Measurements from ENCODE around the gene DPP8.
"Not testable (repeated sequence)": the region's sequence is repeated elsewhere in the genome, so short reads cannot be mapped to it uniquely, and the experiment has no call there.

The DPP8 gene

DNA sequence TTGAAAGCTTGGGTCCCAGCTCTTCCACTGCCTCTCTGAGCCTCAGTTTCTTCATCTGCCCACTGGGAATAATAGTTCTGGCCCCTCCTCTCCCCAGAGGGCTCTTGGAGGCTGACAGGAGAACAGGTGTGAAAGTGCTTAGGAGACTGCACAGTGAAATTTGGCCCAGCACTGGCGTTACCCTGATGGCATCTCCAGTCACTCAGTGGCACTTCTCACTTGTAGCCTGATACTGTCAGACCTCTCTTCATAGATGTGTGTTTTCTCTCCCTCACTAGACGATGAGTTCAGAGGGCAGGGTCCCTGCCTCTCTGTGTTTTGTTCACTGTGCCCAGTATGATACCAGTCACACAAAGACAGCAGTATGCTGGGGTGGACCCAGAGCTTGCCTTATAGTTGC is 117.5 kb downstream of the DPP8 start:
- TF ChIP-seq, protein P1, sequence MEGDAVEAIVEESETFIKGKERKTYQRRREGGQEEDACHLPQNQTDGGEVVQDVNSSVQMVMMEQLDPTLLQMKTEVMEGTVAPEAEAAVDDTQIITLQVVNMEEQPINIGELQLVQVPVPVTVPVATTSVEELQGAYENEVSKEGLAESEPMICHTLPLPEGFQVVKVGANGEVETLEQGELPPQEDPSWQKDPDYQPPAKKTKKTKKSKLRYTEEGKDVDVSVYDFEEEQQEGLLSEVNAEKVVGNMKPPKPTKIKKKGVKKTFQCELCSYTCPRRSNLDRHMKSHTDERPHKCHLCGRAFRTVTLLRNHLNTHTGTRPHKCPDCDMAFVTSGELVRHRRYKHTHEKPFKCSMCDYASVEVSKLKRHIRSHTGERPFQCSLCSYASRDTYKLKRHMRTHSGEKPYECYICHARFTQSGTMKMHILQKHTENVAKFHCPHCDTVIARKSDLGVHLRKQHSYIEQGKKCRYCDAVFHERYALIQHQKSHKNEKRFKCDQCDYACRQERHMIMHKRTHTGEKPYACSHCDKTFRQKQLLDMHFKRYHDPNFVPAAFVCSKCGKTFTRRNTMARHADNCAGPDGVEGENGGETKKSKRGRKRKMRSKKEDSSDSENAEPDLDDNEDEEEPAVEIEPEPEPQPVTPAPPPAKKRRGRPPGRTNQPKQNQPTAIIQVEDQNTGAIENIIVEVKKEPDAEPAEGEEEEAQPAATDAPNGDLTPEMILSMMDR (IDR thresholded peaks at IDR 0.05; ENCODE audit: control extremely low read depth, extremely low read depth, low read depth, missing control alignments): no peak
- ChIA-PET POLR2A (no interaction called here), CTCF (interaction anchor here (0.8 to 9.4 kb wide), 25 partner anchors 12 to 886 kb away, joined by 3 to 156 read pairs (median 4); partner anchors contain the start of gene RNU5B-1)

DNA sequence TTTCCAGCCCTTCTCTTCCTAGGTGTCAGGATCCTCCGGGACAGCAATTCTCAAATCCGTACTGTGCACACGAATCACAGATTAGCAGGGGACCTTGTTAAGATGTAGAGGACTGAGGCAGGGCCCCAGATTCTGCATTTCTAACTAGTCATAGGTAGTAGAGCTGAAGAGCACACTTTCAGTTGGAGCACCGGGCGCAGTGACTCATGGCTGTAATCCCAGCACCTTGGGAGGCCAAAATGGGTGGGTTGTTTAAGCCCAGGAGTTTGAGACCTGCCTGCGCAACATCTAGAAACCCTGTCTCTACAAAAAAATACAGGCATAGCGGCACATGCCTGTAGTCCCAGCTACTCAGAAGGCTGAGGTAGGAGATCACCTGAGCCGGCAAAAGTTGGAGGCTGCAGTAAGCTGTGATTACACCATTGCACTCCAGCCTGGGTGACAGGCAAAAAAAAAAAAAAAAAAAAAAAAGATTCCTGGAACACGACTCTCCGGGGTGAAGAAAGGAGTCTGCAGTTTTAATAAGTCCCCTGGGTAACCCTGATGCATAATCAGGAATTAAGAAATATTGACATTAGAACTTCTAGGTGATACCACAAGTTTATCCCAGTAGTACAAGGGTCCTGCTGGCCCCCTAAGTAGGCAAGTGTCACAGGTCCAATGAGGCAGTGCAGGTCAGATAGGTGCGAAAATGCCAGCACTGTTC is 118.3 kb downstream of the DPP8 start:
- TF ChIP-seq, protein P1 (IDR thresholded peaks at IDR 0.05; ENCODE audit: control extremely low read depth, extremely low read depth, low read depth, missing control alignments): no peak
- CTCF ChIA-PET: interaction anchor here (1.1 to 9.4 kb wide), 11 partner anchors 11 to 81 kb away, joined by 3 to 156 read pairs (median 8); no protein-coding TSS in a partner anchor
- no peak for DNase-seq (ENCODE audit: extremely low spot score)
- POLR2A ChIA-PET: no interaction called here

More for the DNA sequence above, 117.5 kb downstream of the DPP8 start:
- no peak for DNase-seq (ENCODE audit: extremely low spot score)

- CTCF ChIA-PET: interaction anchor here (1.9 to 9.4 kb wide), 4 partner anchors 11 to 81 kb away, joined by 5 to 156 read pairs (median 72); no protein-coding TSS in a partner anchor
- POLR2A ChIA-PET; DNase-seq (ENCODE audit: extremely low spot score): not testable (repeated sequence)
Measured at GRCh38 chr15:65398486-65398885, 119.0 kb downstream of the DPP8 start.

DNA sequence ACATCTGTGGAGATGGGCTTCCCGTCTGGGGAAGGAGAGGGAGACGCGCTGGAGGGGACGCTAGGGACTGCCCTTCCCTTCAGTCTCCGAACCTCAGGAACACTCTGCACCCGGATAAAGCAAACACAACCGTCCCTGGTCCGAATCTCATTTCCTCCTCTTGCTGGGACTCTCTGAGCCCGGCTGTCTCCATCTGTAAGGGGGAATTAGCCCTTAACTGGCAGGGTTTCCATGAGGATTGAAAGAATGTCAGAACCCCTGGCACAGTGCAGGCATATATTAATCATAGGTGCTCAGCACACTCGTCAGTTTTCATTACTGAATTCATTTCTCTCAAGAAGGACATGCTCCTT is 120.5 kb downstream of the DPP8 start:
- POLR2A ChIA-PET: no interaction called here
- no peak for DNase-seq (ENCODE audit: extremely low spot score)
- CTCF ChIA-PET: interaction anchor here (1.2 to 9.4 kb wide), 4 partner anchors 10 to 79 kb away, joined by 3 to 156 read pairs (median 25); no protein-coding TSS in a partner anchor
- TF ChIP-seq, protein P1 (IDR thresholded peaks at IDR 0.05; ENCODE audit: control extremely low read depth, extremely low read depth, low read depth, missing control alignments): no peak

DNA sequence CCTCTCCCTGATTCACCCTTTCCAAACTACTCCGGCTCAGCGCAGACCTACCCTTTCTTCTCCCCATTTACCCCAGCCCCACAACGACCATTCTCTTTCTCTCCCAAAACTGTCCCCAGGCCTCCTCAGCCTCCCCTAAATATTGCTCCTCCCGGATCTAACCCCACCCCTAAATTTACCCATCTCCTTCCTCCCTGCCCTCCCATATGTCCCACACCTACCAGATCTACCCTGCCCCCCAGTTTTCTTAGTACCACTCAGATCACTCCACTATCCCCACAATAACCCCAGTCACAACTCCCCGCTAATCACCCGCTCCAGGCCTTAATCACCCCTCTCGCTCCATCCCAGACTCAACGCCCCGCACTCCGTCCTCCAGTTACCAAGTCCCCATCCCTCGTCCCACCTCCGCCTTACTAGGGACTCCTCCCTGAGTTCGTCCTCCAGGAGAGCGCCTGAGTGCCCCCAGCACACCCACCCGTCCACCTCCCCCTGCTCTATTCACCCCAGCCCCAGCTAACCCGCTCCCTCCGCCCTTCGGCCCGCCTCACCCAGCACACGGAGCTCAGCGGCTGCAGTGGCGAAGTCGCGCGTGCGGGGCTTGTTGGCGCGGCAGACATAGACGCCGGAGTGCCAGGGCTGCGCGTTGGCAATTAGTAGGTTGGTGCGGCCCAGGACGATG is 121.1 kb downstream of the DPP8 start:
- TF ChIP-seq, protein P1 (IDR thresholded peaks at IDR 0.05; ENCODE audit: control extremely low read depth, extremely low read depth, low read depth, missing control alignments): no peak
- CTCF ChIA-PET: interaction anchor here (1.2 to 9.4 kb wide), 3 partner anchors 10 to 19 kb away, joined by 3 to 156 read pairs (median 3); no protein-coding TSS in a partner anchor
- POLR2A ChIA-PET: no interaction called here
- DNase-seq (ENCODE audit: extremely low spot score): no peak

DNA sequence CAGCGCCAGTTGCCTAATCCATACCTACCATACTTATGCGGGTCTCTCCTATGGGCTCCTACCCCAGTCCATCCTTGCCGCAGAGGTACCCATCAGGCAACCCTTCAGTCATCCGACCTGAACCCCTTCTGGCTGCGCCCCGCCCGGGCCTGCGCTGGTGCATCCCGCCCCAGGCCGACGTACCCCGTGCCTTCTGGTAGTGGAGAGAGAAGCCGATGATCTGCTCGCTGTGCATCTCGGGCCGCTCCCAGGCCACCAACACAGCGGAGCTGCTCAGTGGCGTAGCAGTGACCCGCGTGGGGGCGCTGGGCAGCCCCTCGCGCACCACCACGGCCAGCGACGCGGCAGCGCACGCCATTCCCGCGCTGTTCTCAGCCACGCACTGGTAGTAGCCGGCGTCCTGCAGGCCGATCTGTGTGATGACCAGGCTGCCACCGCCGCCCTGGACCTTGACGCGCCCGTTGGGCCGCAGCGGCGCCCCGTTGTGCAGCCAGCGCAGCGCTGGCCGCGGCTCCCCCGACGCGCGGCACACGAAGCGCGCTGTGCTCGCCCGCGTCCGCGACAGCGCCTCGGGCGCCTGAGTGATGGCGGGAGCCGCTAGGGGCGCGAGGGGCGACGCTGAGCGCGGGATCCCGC is 121.8 kb downstream of the DPP8 start:
- POLR2A ChIA-PET: interaction anchor here (0.5 kb wide), 1 partner anchor 146 kb away, joined by 4 read pairs; no protein-coding TSS in a partner anchor
- DNase-seq (ENCODE audit: extremely low spot score): no peak
- TF ChIP-seq, protein P1 (IDR thresholded peaks at IDR 0.05; ENCODE audit: control extremely low read depth, extremely low read depth, low read depth, missing control alignments): no peak
- CTCF ChIA-PET: interaction anchor here (2.8 kb wide), 1 partner anchor 10 kb away, joined by 18 read pairs; no protein-coding TSS in a partner anchor

Measured in GM10248 (cell line).